Measurements from ENCODE around the gene FMNL2. TPM values are rescaled to one million over a fixed set of nuclear protein-coding genes. Genes with fewer than 3 reads are reported as not detected.

The FMNL2 gene
- total RNA-seq, 1 experiment from 2014 or later, result 11.6 TPM

GRCh38 chr2:152587187-152587947, 252.4 kb downstream of the FMNL2 start:
- H3K4me3 ChIP-seq, result no peak overlapping the region
- no peak for DNase-seq
- no peaks in the 10 kb centered on the region for H3K27me3 ChIP-seq
- no peaks in the 10 kb centered on the region for H3K9me3 ChIP-seq
- peaks cover 3% of the 10 kb centered on the region; the same call in 1 of the 2 replicates for H3K36me3 ChIP-seq

GRCh38 chr2:152588998-152589397, 254.0 kb downstream of the FMNL2 start:
- H3K27me3 ChIP-seq, result no peaks in the 10 kb centered on the region
- H3K4me3 ChIP-seq, result no peak overlapping the region
- no peak for DNase-seq
- no peaks in the 10 kb centered on the region for H3K9me3 ChIP-seq
- 0 out of 2 replicates have a peak, but pooled peaks cover 3% of the 10 kb centered on the region for H3K36me3 ChIP-seq

DNA sequence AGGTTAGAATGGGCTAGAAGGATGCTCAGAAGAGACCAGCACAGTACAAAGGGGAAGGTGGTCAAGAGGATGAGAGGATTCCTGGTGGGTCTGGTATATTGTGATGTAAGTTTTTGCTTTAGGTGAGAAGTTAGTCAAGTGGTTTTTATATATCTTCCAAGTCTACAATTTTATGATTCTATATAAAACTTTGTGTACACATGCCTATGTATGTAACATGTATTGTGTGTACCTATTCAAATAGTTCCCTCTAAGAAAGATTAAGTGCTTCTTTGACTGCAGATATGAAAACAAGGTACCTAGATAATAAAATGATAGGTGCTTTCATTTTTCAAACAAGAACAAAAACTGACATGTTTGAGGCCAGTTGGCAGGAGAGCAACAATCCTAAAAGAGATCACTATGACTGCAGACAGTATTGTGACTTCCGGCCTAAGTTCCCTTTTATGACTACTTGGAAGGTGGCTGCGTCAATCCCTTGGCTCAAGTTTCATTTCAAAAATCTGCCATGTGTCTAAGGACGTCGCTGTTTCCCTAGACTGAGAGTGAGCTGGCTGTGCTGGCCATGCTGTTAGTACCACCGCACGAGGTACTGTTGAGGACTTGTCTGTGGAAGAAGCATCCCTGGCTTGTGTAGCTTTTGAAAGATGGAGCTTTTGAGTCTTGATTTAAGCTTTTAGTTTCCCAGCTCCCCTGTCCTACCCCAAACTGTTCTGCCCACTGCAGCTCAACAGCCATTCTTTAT, 259.2 kb downstream of the FMNL2 start:
- H3K4me3 ChIP-seq, result no peak overlapping the region
- no peaks in the 10 kb centered on the region for H3K9me3 ChIP-seq
- H3K27me3 ChIP-seq, result no peaks in the 10 kb centered on the region
- DNase-seq, result peak; percentile 37
- H3K36me3 ChIP-seq, result 0 out of 2 replicates have a peak, but pooled peaks cover 3% of the 10 kb centered on the region

- Histone ChIP-seq H3K4me3 (no peak overlapping the region), H3K36me3 (0 out of 2 replicates have a peak, but pooled peaks cover 3% of the 10 kb centered on the region), H3K27me3 (no peaks in the 10 kb centered on the region), H3K9me3 (no peaks in the 10 kb centered on the region)
- peak; percentile 85 for DNase-seq
Measured at GRCh38 chr2:152594792-152595191, 259.8 kb downstream of the FMNL2 start.

DNA sequence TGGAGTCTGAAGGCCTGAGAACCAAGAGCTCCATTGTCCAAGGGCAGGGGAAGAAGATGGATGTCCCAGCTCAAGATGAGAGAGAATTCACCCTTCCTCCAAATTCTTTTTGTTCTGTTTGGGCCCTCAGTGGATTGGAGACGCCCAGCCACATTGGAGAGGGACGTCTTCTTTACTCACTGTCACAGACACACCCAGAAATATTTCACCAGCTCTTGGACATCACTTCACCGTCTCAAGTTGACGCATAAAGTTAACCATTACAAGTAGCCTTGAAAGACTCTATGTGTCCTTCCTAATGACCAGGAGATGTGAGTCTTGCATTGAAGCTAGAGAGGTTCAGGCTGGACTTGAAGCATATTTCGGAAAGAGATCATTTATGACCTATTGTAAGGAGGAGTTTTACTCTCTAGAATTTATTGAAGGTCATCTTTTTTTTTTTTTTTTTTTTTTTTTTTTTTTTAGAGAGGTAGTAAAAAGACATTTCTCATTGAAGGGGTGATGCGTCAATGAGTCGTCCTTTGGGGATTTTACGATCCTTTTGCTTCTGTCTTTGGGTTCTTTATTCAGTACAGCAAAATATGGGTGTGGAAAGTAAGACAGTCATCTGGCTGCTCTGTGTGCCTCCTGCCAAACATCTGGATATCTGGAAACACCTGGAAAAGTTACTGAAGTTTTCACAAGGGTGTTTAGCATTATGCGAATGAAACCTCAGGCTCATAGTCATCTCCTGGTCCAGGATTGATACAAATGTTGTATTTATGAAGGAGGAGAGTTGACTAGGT, 264.2 kb downstream of the FMNL2 start:
- Histone ChIP-seq H3K4me3 (no peak overlapping the region), H3K9me3 (no peaks in the 10 kb centered on the region), H3K36me3 (no peaks in the 10 kb centered on the region), H3K27me3 (no peaks in the 10 kb centered on the region)
- DNase-seq, result no peak

GRCh38 chr2:152600051-152600657, 265.2 kb downstream of the FMNL2 start:
- no peak for DNase-seq
- Histone ChIP-seq H3K9me3 (no peaks in the 10 kb centered on the region), H3K27me3 (no peaks in the 10 kb centered on the region), H3K36me3 (no peaks in the 10 kb centered on the region), H3K4me3 (no peak overlapping the region)

- Histone ChIP-seq H3K36me3 (no peaks in the 10 kb centered on the region), H3K4me3 (no peak overlapping the region), H3K9me3 (no peaks in the 10 kb centered on the region), H3K27me3 (no peaks in the 10 kb centered on the region)
- no peak for DNase-seq
Measured at GRCh38 chr2:152600697-152601096, 265.7 kb downstream of the FMNL2 start.

GRCh38 chr2:152602750-152603149, 267.8 kb downstream of the FMNL2 start:
- H3K4me3 ChIP-seq, result no peak overlapping the region
- H3K9me3 ChIP-seq, result no peaks in the 10 kb centered on the region
- no peaks in the 10 kb centered on the region for H3K27me3 ChIP-seq
- DNase-seq, result no peak
- H3K36me3 ChIP-seq, result no peaks in the 10 kb centered on the region

- no peak for DNase-seq
- Histone ChIP-seq H3K9me3 (no peaks in the 10 kb centered on the region), H3K4me3 (no peak overlapping the region), H3K27me3 (no peaks in the 10 kb centered on the region), H3K36me3 (no peaks in the 10 kb centered on the region)
Measured at GRCh38 chr2:152603166-152603565, 268.2 kb downstream of the FMNL2 start.

DNA sequence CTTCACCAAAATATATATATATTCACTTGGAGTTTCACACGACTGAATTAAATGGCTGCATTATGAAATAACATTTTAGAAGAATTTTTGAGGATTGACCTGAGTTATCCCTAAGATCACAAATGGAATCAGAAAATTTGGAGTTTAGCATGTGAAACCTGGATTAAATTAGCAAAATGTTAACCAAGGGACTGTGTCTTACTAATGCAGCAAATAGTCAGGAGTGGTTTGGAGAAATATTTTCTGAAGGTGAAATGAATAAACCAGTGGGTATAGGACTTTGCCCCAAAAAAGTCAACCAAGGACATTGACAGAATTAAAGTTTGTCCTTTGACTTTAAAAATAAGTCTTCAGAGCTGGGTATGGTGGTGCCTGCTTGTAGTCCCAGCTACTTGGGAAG, 271.1 kb downstream of the FMNL2 start:
- Histone ChIP-seq H3K9me3 (no peaks in the 10 kb centered on the region), H3K36me3 (no peaks in the 10 kb centered on the region; the same call in 1 of the 2 replicates), H3K4me3 (no peak overlapping the region), H3K27me3 (no peaks in the 10 kb centered on the region)
- DNase-seq, result no peak

GRCh38 chr2:152606941-152607340, 272.0 kb downstream of the FMNL2 start:
- H3K9me3 ChIP-seq, result no peaks in the 10 kb centered on the region
- H3K4me3 ChIP-seq, result no peak overlapping the region
- H3K36me3 ChIP-seq, result peaks cover 3% of the 10 kb centered on the region; the same call in 1 of the 2 replicates
- no peaks in the 10 kb centered on the region for H3K27me3 ChIP-seq
- DNase-seq, result no peak

- Histone ChIP-seq H3K9me3 (no peaks in the 10 kb centered on the region), H3K36me3 (peaks cover 6% of the 10 kb centered on the region), H3K27me3 (no peaks in the 10 kb centered on the region), H3K4me3 (no peak overlapping the region)
- no peak for DNase-seq
Measured at GRCh38 chr2:152607793-152608300, 272.9 kb downstream of the FMNL2 start.

DNA sequence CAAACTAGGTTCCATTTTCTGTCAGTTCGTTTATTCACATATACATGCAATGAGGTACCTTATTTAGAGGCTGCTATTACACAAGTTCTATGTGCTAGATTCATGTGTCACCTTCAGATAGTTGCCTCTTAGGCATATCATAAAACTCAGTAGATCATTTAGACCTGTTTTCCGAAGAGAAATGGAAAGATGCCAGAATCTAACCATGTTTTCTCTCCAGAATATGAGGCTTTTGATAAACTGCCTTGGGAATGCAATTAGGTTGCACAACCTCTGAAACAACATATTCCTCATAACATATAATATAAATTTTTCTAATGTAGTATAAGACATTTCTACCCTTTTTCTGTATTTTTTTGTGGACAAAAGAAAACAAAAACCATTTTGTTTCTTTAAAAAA, 274.2 kb downstream of the FMNL2 start:
- no peaks in the 10 kb centered on the region for H3K9me3 ChIP-seq
- DNase-seq, result no peak
- no peaks in the 10 kb centered on the region for H3K27me3 ChIP-seq
- no peak overlapping the region for H3K4me3 ChIP-seq
- H3K36me3 ChIP-seq, result peaks cover 6% of the 10 kb centered on the region

DNA sequence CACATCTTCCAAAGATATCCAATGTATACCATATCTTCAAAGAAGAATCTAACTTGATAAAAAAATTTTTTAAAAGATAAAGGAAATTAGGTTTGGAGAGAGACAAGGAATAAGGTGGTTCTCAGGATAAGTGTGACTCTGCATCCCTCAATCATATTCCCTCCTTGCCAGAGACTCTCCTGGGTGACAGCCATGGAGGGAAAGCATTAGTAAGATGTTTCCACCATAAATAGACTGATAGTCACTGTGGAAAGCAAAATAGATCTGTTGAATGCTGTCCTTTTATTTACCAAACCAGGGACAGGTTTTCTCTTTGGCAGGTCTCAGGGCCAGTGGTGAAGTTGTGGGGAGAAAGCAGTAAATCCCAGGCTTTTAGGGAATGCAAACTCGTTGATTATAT, 274.7 kb downstream of the FMNL2 start:
- Histone ChIP-seq H3K9me3 (no peaks in the 10 kb centered on the region), H3K27me3 (no peaks in the 10 kb centered on the region), H3K36me3 (peaks cover 6% of the 10 kb centered on the region), H3K4me3 (no peak overlapping the region)
- no peak for DNase-seq

DNA sequence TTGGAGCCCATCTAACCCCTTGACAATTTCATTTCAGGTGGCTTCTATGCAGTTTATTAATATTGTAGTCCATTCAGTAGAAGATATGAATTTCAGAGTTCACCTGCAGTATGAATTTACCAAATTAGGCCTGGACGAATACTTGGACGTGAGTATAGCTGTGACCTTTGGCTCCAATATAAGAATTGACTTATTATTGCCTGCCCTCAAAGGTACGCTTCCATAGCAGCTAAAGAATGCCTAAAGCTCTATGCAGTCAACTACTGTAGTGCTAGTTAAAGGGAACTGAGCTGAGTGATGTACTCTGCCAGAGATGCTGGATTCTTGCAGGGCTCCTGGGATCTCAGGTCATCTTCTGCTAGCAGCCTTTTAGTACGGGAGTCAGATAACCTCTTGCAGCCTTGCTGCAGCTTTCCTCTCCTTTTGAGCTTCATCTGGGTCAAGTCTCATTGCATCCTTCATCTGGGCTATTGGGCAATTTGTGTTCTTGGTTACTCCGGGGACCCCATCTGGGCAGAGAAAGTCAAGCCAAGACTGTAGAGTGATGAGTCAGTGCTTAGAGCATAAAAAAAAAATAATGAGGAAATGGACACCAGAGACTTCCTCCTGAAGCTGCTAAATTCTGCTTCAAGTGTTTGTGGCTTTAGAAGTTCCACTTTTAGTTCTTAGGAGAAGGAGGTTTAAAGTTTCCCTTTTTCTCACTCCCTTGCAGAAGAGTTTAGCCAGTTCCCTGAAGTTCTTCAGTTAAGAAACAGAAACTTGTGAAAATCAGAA, 276.7 kb downstream of the FMNL2 start:
- Histone ChIP-seq H3K9me3 (no peaks in the 10 kb centered on the region), H3K4me3 (no peak overlapping the region), H3K27me3 (no peaks in the 10 kb centered on the region), H3K36me3 (peaks cover 6% of the 10 kb centered on the region)
- DNase-seq, result peak; percentile 38

GRCh38 chr2:152613235-152613634, 278.3 kb downstream of the FMNL2 start:
- Histone ChIP-seq H3K4me3 (no peak overlapping the region), H3K9me3 (no peaks in the 10 kb centered on the region), H3K27me3 (no peaks in the 10 kb centered on the region), H3K36me3 (peaks cover 13% of the 10 kb centered on the region)
- DNase-seq, result no peak
